HEK293 (cell line): ENCODE measurements around the gene PRKAR2B.

Experiments
- HOXA7 ChIP-seq: sonication (generic); formaldehyde crosslinking; IDR thresholded peaks from 2 replicates; pipeline ENCODE4 v1.8.1; 2022; ENCODE audit warnings: missing genetic modification reagents, borderline replicate concordance
- HOXC10 ChIP-seq: sonication (generic); formaldehyde crosslinking; IDR thresholded peaks from 2 replicates; pipeline ENCODE4 v1.8.1; 2023; ENCODE audit warnings: mild to moderate bottlenecking, missing genetic modification reagents
- IKZF3 ChIP-seq: fragments of 450-650 bp; IDR thresholded peaks from 2 replicates; pipeline ENCODE4 v1.5.0; 2018; ENCODE audit warnings: missing biosample characterization, mild to moderate bottlenecking, missing genetic modification characterization, moderate library complexity
- INSM2 ChIP-seq: fragments of 450-650 bp; formaldehyde crosslinking; IDR thresholded peaks from 2 replicates; pipeline ENCODE4 v1.5.1; 2016; ENCODE audit warnings: missing biosample characterization, missing genetic modification characterization
- KLF16 ChIP-seq: fragments of 450-650 bp; formaldehyde crosslinking; IDR thresholded peaks from 2 replicates; pipeline ENCODE4 v1.5.1; 2017; ENCODE audit warnings: missing biosample characterization, missing genetic modification characterization
- PRDM2 ChIP-seq: fragments of 450-650 bp; formaldehyde crosslinking; IDR thresholded peaks from 2 replicates; pipeline ENCODE4 v1.5.1; 2016; ENCODE audit warnings: missing biosample characterization, missing genetic modification characterization, borderline replicate concordance
- RBAK ChIP-seq: fragments of 450-650 bp; formaldehyde crosslinking; IDR thresholded peaks from 2 replicates; pipeline ENCODE4 v1.5.1; 2016; ENCODE audit warnings: missing biosample characterization, missing genetic modification characterization
- REPIN1 ChIP-seq: fragments of 450-650 bp; formaldehyde crosslinking; IDR thresholded peaks from 2 replicates; pipeline ENCODE4 v1.5.1; 2017; ENCODE audit warnings: missing biosample characterization, missing genetic modification characterization, low read depth
- WT1 ChIP-seq: fragments of 450-650 bp; formaldehyde crosslinking; IDR thresholded peaks from 2 replicates; pipeline ENCODE4 v1.5.1; 2016; ENCODE audit warnings: missing biosample characterization, missing genetic modification characterization
- ZFP37 ChIP-seq: fragments of 450-650 bp; formaldehyde crosslinking; IDR thresholded peaks from 2 replicates; pipeline ENCODE4 v1.5.1; 2016; ENCODE audit warnings: missing biosample characterization, missing genetic modification characterization
- ZNF121 ChIP-seq: fragments of 450-650 bp; formaldehyde crosslinking; IDR thresholded peaks from 2 replicates; pipeline ENCODE4 v1.5.1; 2016; ENCODE audit warnings: missing biosample characterization, missing genetic modification characterization
- ZNF146 ChIP-seq: fragments of 450-650 bp; formaldehyde crosslinking; IDR thresholded peaks from 2 replicates; pipeline ENCODE4 v1.5.1; 2016; ENCODE audit warnings: missing biosample characterization, missing genetic modification characterization
- ZNF16 ChIP-seq: fragments of 450-650 bp; formaldehyde crosslinking; IDR thresholded peaks from 2 replicates; pipeline ENCODE4 v1.5.1; 2016; ENCODE audit warnings: low read depth, missing biosample characterization, missing genetic modification characterization
- ZNF202 ChIP-seq: fragments of 450-650 bp; formaldehyde crosslinking; IDR thresholded peaks from 2 replicates; pipeline ENCODE4 v1.5.1; 2016; ENCODE audit warnings: missing biosample characterization, missing genetic modification characterization, borderline replicate concordance
- ZNF211 ChIP-seq: fragments of 450-650 bp; formaldehyde crosslinking; IDR thresholded peaks from 2 replicates; pipeline ENCODE4 v1.5.1; 2016; ENCODE audit warnings: low read depth, missing biosample characterization, missing genetic modification characterization
- ZNF23 ChIP-seq: fragments of 450-650 bp; formaldehyde crosslinking; IDR thresholded peaks from 2 replicates; pipeline ENCODE4 v1.5.1; 2016; ENCODE audit warnings: missing biosample characterization, missing genetic modification characterization, borderline replicate concordance
- ZNF248 ChIP-seq: fragments of 450-650 bp; formaldehyde crosslinking; IDR thresholded peaks from 2 replicates; pipeline ENCODE4 v1.5.1; 2017; ENCODE audit warnings: missing biosample characterization, missing genetic modification characterization
- ZNF280C ChIP-seq: fragments of 450-650 bp; formaldehyde crosslinking; IDR thresholded peaks from 2 replicates; pipeline ENCODE4 v1.5.1; 2016; ENCODE audit warnings: missing biosample characterization, missing genetic modification characterization
- ZNF391 ChIP-seq: fragments of 450-650 bp; formaldehyde crosslinking; IDR thresholded peaks from 2 replicates; pipeline ENCODE4 v1.5.1; 2016; ENCODE audit warnings: low read depth, missing biosample characterization, missing genetic modification characterization, borderline replicate concordance
- ZNF398 ChIP-seq: fragments of 450-650 bp; formaldehyde crosslinking; IDR thresholded peaks from 2 replicates; pipeline ENCODE4 v1.5.1; 2017; ENCODE audit warnings: missing biosample characterization, missing genetic modification characterization
- ZNF510 ChIP-seq: fragments of 450-650 bp; formaldehyde crosslinking; IDR thresholded peaks from 2 replicates; pipeline ENCODE4 v1.5.1; 2018; ENCODE audit warnings: mild to moderate bottlenecking, missing genetic modification characterization, missing biosample characterization; ENCODE audit not compliant: insufficient replicate concordance
- ZNF585B ChIP-seq: fragments of 450-650 bp; formaldehyde crosslinking; IDR thresholded peaks from 2 replicates; pipeline ENCODE4 v1.5.1; 2016; ENCODE audit warnings: missing biosample characterization, missing genetic modification characterization
- ZNF621 ChIP-seq: fragments of 450-650 bp; formaldehyde crosslinking; IDR thresholded peaks from 2 replicates; pipeline ENCODE4 v1.5.1; 2017; ENCODE audit warnings: missing biosample characterization, missing genetic modification characterization
- ZNF623 ChIP-seq: fragments of 450-650 bp; formaldehyde crosslinking; IDR thresholded peaks from 2 replicates; pipeline ENCODE4 v1.5.1; 2016; ENCODE audit warnings: missing biosample characterization, missing genetic modification characterization
- ZNF701 ChIP-seq: fragments of 450-650 bp; formaldehyde crosslinking; IDR thresholded peaks from 2 replicates; pipeline ENCODE4 v1.5.1; 2016; ENCODE audit warnings: missing biosample characterization, missing genetic modification characterization
- ZNF791 ChIP-seq: fragments of 450-650 bp; formaldehyde crosslinking; IDR thresholded peaks from 2 replicates; pipeline ENCODE4 v1.5.1; 2016; ENCODE audit warnings: missing biosample characterization, missing genetic modification characterization
- ZSCAN16 ChIP-seq: fragments of 450-650 bp; formaldehyde crosslinking; IDR thresholded peaks from 2 replicates; pipeline ENCODE4 v1.5.1; 2016; ENCODE audit warnings: missing biosample characterization, missing genetic modification characterization

The PRKAR2B gene

GRCh38 chr7:107168233-107169119, 124.0 kb downstream of the PRKAR2B start, which contains the start of gene HBP1 (continued):
- TF ChIP-seq ZFP37 (tag by site-specific recombination) (no peak; the same call in none of the 2 replicates), HOXA7 (CRISPR knock-in tag) (no peak), KLF16 (tag by site-specific recombination) (peak; percentile 65), ZNF16 (tag by site-specific recombination) (no peak), ZNF280C (tag by site-specific recombination) (no peak), ZNF23 (tag by site-specific recombination) (no peak), ZNF391 (peak; percentile 67; the same call in 1 of the 2 replicates), ZNF701 (tag by site-specific recombination) (no peak), REPIN1 (tag by site-specific recombination) (0 out of 2 replicates have a peak, but pooled peaks have one; percentile 17), ZNF585B (tag by site-specific recombination) (no peak), ZNF510 (tag by site-specific recombination) (no peak), PRDM2 (tag by site-specific recombination) (no peak), RBAK (tag by site-specific recombination) (no peak), ZNF621 (tag by site-specific recombination) (no peak), ZNF202 (tag by site-specific recombination) (no peak), ZNF398 (tag by site-specific recombination) (peak; percentile 44; the same call in 1 of the 2 replicates), ZNF248 (tag by site-specific recombination) (no peak), IKZF3 (tag by site-specific recombination) (0 out of 2 replicates have a peak, but pooled peaks have one; percentile 6), ZNF623 (tag by site-specific recombination) (no peak), WT1 (peak; percentile 71), INSM2 (tag by site-specific recombination) (no peak), ZNF211 (tag by site-specific recombination) (no peak), ZNF121 (tag by site-specific recombination) (0 out of 2 replicates have a peak, but pooled peaks have one; percentile 9), ZNF791 (no peak), HOXC10 (CRISPR knock-in tag) (no peak), ZSCAN16 (tag by site-specific recombination) (0 out of 2 replicates have a peak, but pooled peaks have one; percentile 33), ZNF146 (no peak)
